ENCODE measurements around the gene RYR1. TPM values are rescaled to one million over a fixed set of nuclear protein-coding genes. Genes with fewer than 3 reads are reported as not detected.

The RYR1 gene
- total RNA-seq, 2 experiments from 2014 or later = 2.6 to 3.9 TPM

- POLR2A ChIA-PET = no interaction called here
- CTCF ChIA-PET = no interaction called here
- no peak overlapping the region for H3K4me3 Mint-ChIP-seq
- H3K27me3 Mint-ChIP-seq = peaks cover 6% of the 10 kb centered on the region
- DNase-seq = no peak
- H3K27ac Mint-ChIP-seq = no peak overlapping the region
- H3K9me3 Mint-ChIP-seq = no peaks in the 10 kb centered on the region
- peaks cover 13% of the 10 kb centered on the region for H3K4me1 Mint-ChIP-seq
- H3K36me3 Mint-ChIP-seq (ENCODE audit: low read depth) = no peaks in the 10 kb centered on the region
Measured at GRCh38 chr19:38434549-38435051, 1.1 kb downstream of the RYR1 start.

GRCh38 chr19:38437295-38437694 is 3.8 kb downstream of the RYR1 start:
- peaks cover 6% of the 10 kb centered on the region for H3K27me3 Mint-ChIP-seq
- no peak for DNase-seq
- CTCF ChIA-PET = interaction anchor here (1.9 kb wide), 1 partner anchor 34 kb away, joined by 4 read pairs; the partner anchor contains the start of gene FAM98C
- H3K9me3 Mint-ChIP-seq = no peaks in the 10 kb centered on the region
- POLR2A ChIA-PET = no interaction called here
- peaks cover 14% of the 10 kb centered on the region for H3K4me1 Mint-ChIP-seq
- H3K36me3 Mint-ChIP-seq (ENCODE audit: low read depth) = no peaks in the 10 kb centered on the region
- H3K4me3 Mint-ChIP-seq = no peak overlapping the region
- H3K27ac Mint-ChIP-seq = no peak overlapping the region

GRCh38 chr19:38437917-38438316 is 4.4 kb downstream of the RYR1 start:
- POLR2A ChIA-PET = no interaction called here
- Mint-ChIP-seq H3K4me1 (peaks cover 14% of the 10 kb centered on the region), H3K27ac (no peak overlapping the region), H3K36me3 (ENCODE audit: low read depth) (no peaks in the 10 kb centered on the region), H3K9me3 (no peaks in the 10 kb centered on the region), H3K27me3 (peaks cover 6% of the 10 kb centered on the region), H3K4me3 (no peak overlapping the region)
- DNase-seq = no peak
- CTCF ChIA-PET = interaction anchor here (1.9 kb wide), 1 partner anchor 35 kb away, joined by 4 read pairs; the partner anchor contains the start of gene FAM98C

GRCh38 chr19:38440592-38440991 is 7.1 kb downstream of the RYR1 start:
- Mint-ChIP-seq H3K4me3 (no peak overlapping the region), H3K9me3 (no peaks in the 10 kb centered on the region), H3K4me1 (peaks cover 7% of the 10 kb centered on the region), H3K27ac (no peak overlapping the region), H3K27me3 (no peaks in the 10 kb centered on the region), H3K36me3 (ENCODE audit: low read depth) (no peaks in the 10 kb centered on the region)
- ChIA-PET POLR2A (no interaction called here), CTCF (interaction anchor here (1.3 kb wide), 1 partner anchor 38 kb away, joined by 10 read pairs; the partner anchor contains the start of gene FAM98C)
- DNase-seq = no peak

GRCh38 chr19:38441657-38442348 is 8.3 kb downstream of the RYR1 start:
- H3K9me3 Mint-ChIP-seq = no peaks in the 10 kb centered on the region
- H3K4me1 Mint-ChIP-seq = peaks cover 10% of the 10 kb centered on the region
- ChIA-PET POLR2A (no interaction called here), CTCF (interaction anchor here (1.0 kb wide), 1 partner anchor 39 kb away, joined by 3 read pairs; the partner anchor contains the start of gene FAM98C)
- H3K27me3 Mint-ChIP-seq = no peaks in the 10 kb centered on the region
- H3K36me3 Mint-ChIP-seq (ENCODE audit: low read depth) = no peaks in the 10 kb centered on the region
- no peak overlapping the region for H3K27ac Mint-ChIP-seq
- no peak overlapping the region for H3K4me3 Mint-ChIP-seq
- DNase-seq = no peak

GRCh38 chr19:38442736-38443135 is 9.2 kb downstream of the RYR1 start:
- H3K4me3 Mint-ChIP-seq = no peak overlapping the region
- no peaks in the 10 kb centered on the region for H3K9me3 Mint-ChIP-seq
- POLR2A ChIA-PET = no interaction called here
- no peak for DNase-seq
- H3K27me3 Mint-ChIP-seq = no peaks in the 10 kb centered on the region
- peaks cover 10% of the 10 kb centered on the region for H3K4me1 Mint-ChIP-seq
- no peak overlapping the region for H3K27ac Mint-ChIP-seq
- CTCF ChIA-PET = no interaction called here
- H3K36me3 Mint-ChIP-seq (ENCODE audit: low read depth) = no peaks in the 10 kb centered on the region

- no peaks in the 10 kb centered on the region for H3K27me3 Mint-ChIP-seq
- ChIA-PET CTCF (interaction anchor here (1.0 kb wide), 1 partner anchor 38 kb away, joined by 3 read pairs; no protein-coding TSS in a partner anchor), POLR2A (no interaction called here)
- no peaks in the 10 kb centered on the region for H3K36me3 Mint-ChIP-seq (ENCODE audit: low read depth)
- peaks cover 10% of the 10 kb centered on the region for H3K4me1 Mint-ChIP-seq
- no peak overlapping the region for H3K27ac Mint-ChIP-seq
- H3K4me3 Mint-ChIP-seq = no peak overlapping the region
- DNase-seq = no peak
- H3K9me3 Mint-ChIP-seq = no peaks in the 10 kb centered on the region
Measured at GRCh38 chr19:38443458-38443999, 10.0 kb downstream of the RYR1 start.

- Mint-ChIP-seq H3K27ac (no peak overlapping the region), H3K27me3 (no peaks in the 10 kb centered on the region), H3K4me3 (no peak overlapping the region), H3K9me3 (no peaks in the 10 kb centered on the region), H3K4me1 (peaks cover 10% of the 10 kb centered on the region), H3K36me3 (ENCODE audit: low read depth) (no peaks in the 10 kb centered on the region)
- CTCF ChIA-PET = interaction anchor here (1.0 kb wide), 1 partner anchor 39 kb away, joined by 3 read pairs; no protein-coding TSS in a partner anchor
- DNase-seq = no peak
- POLR2A ChIA-PET = no interaction called here
Measured at GRCh38 chr19:38444026-38444425, 10.5 kb downstream of the RYR1 start.

- H3K27me3 Mint-ChIP-seq = peaks cover 3% of the 10 kb centered on the region
- H3K4me3 Mint-ChIP-seq = no peak overlapping the region
- DNase-seq = no peak
- H3K36me3 Mint-ChIP-seq (ENCODE audit: low read depth) = no peaks in the 10 kb centered on the region
- peaks cover 10% of the 10 kb centered on the region for H3K4me1 Mint-ChIP-seq
- no peaks in the 10 kb centered on the region for H3K9me3 Mint-ChIP-seq
- H3K27ac Mint-ChIP-seq = no peak overlapping the region
- ChIA-PET POLR2A (no interaction called here), CTCF (interaction anchor here (1.3 kb wide), 1 partner anchor 42 kb away, joined by 3 read pairs; the partner anchor contains the start of gene FAM98C)
Measured at GRCh38 chr19:38445362-38445761, 11.9 kb downstream of the RYR1 start.

GRCh38 chr19:38448225-38448624 is 14.7 kb downstream of the RYR1 start:
- ChIA-PET CTCF (interaction anchor here (0.6 kb wide), 1 partner anchor 1476 kb away, joined by 3 read pairs; no protein-coding TSS in a partner anchor), POLR2A (no interaction called here)
- H3K4me3 Mint-ChIP-seq = no peak overlapping the region
- no peak for DNase-seq
- H3K4me1 Mint-ChIP-seq = peaks cover 6% of the 10 kb centered on the region
- H3K27ac Mint-ChIP-seq = no peak overlapping the region
- H3K27me3 Mint-ChIP-seq = peaks cover 3% of the 10 kb centered on the region
- no peaks in the 10 kb centered on the region for H3K36me3 Mint-ChIP-seq (ENCODE audit: low read depth)
- H3K9me3 Mint-ChIP-seq = no peaks in the 10 kb centered on the region

GRCh38 chr19:38449518-38449917 is 16.0 kb downstream of the RYR1 start:
- ChIA-PET CTCF (no interaction called here), POLR2A (no interaction called here)
- Mint-ChIP-seq H3K4me3 (no peak overlapping the region), H3K27me3 (peaks cover 3% of the 10 kb centered on the region), H3K36me3 (ENCODE audit: low read depth) (no peaks in the 10 kb centered on the region), H3K4me1 (peaks cover 6% of the 10 kb centered on the region), H3K9me3 (no peaks in the 10 kb centered on the region), H3K27ac (no peak overlapping the region)
- DNase-seq = no peak

GRCh38 chr19:38451036-38451435 is 17.5 kb downstream of the RYR1 start:
- CTCF ChIA-PET = interaction anchor here (1.3 kb wide), 1 partner anchor 11 kb away, joined by 4 read pairs; no protein-coding TSS in a partner anchor
- POLR2A ChIA-PET = no interaction called here
- DNase-seq = no peak
- Mint-ChIP-seq H3K27me3 (peaks cover 3% of the 10 kb centered on the region), H3K36me3 (ENCODE audit: low read depth) (no peaks in the 10 kb centered on the region), H3K27ac (no peak overlapping the region), H3K4me3 (no peak overlapping the region), H3K4me1 (peaks cover 1% of the 10 kb centered on the region), H3K9me3 (no peaks in the 10 kb centered on the region)

- Mint-ChIP-seq H3K27ac (no peak overlapping the region), H3K36me3 (ENCODE audit: low read depth) (no peaks in the 10 kb centered on the region), H3K4me3 (no peak overlapping the region), H3K9me3 (no peaks in the 10 kb centered on the region), H3K4me1 (no peaks in the 10 kb centered on the region), H3K27me3 (peaks cover 3% of the 10 kb centered on the region)
- POLR2A ChIA-PET = no interaction called here
- CTCF ChIA-PET = interaction anchor here (1.3 kb wide), 1 partner anchor 12 kb away, joined by 4 read pairs; no protein-coding TSS in a partner anchor
- no peak for DNase-seq
Measured at GRCh38 chr19:38451629-38452028, 18.1 kb downstream of the RYR1 start.

Measured in activated CD4-positive, alpha-beta memory T cell treated with anti-CD3 and anti-CD28 coated beads, Interleukin-2, amount 10 ng/mL, durations not matched to agents 7 days and 5 days (primary cell).